HepG2 (cell line): Measurements from ENCODE around the gene CRYM. TPM values are rescaled to one million over a fixed set of nuclear protein-coding genes. Genes with fewer than 3 reads are reported as not detected.

Source experiments
- GZF1 ChIP-seq: sonication (generic); formaldehyde crosslinking; IDR thresholded peaks from 2 replicates; pipeline ENCODE4 v1.5.1; 2020; ENCODE audit warnings: mild to moderate bottlenecking, missing genetic modification reagents
- HDAC2 ChIP-seq: sonication (generic); formaldehyde crosslinking; IDR thresholded peaks from 2 replicates; pipeline ENCODE4 v1.4.0; 2020; ENCODE audit warnings: missing genetic modification reagents
- HMG20A ChIP-seq: IDR thresholded peaks from 2 replicates; pipeline ENCODE4 v1.6.1; 2016; ENCODE audit warnings: borderline replicate concordance
- HNRNPUL1 ChIP-seq: fragments of 200-400 bp; formaldehyde crosslinking; IDR thresholded peaks from 2 replicates; pipeline ENCODE4 v1.6.1; 2017; ENCODE audit warnings: low read depth, mild to moderate bottlenecking, low read length, moderate library complexity
- JDP2 ChIP-seq: sonication (generic); formaldehyde crosslinking; IDR thresholded peaks from 2 replicates; pipeline ENCODE4 v1.8.1; 2022; ENCODE audit warnings: missing genetic modification reagents, borderline replicate concordance
- KLF11 ChIP-seq: IDR thresholded peaks from 2 replicates; pipeline ENCODE4 v1.6.1; 2016; ENCODE audit warnings: missing compliant biosample characterization
- POGK ChIP-seq: sonication (generic); formaldehyde crosslinking; conservative IDR thresholded peaks from 2 replicates; pipeline ENCODE4 v1.8.0; 2022; ENCODE audit warnings: mild to moderate bottlenecking, moderate library complexity, missing genetic modification reagents
- RFX1 ChIP-seq: fragments of 450-650 bp; IDR thresholded peaks from 2 replicates; pipeline ENCODE4 v1.6.1; 2017
- SPEN ChIP-seq: sonication (generic); formaldehyde crosslinking; IDR thresholded peaks from 2 replicates; pipeline ENCODE4 v1.5.1; 2020; ENCODE audit warnings: low read depth, mild to moderate bottlenecking, missing genetic modification reagents
- SRSF1 ChIP-seq: fragments of 200-400 bp; formaldehyde crosslinking; optimal IDR thresholded peaks from 2 replicates; pipeline ENCODE3; 2017; ENCODE audit warnings: mild to moderate bottlenecking, low read depth, low read length, moderate library complexity
- ZBTB46 ChIP-seq: sonication (generic); formaldehyde crosslinking; IDR thresholded peaks from 2 replicates; pipeline ENCODE4 v1.4.0; 2020; ENCODE audit warnings: mild to moderate bottlenecking, missing genetic modification reagents, borderline replicate concordance
- ZHX2 ChIP-seq, 2 experiments: sonication (generic) in 1 of 2; formaldehyde crosslinking in 1 of 2; IDR thresholded peaks; 2 replicates each; pipeline versions ENCODE4 v1.6.1 to v1.9.0; 2014 to 2022; ENCODE audit warnings: antibody characterized with exemption in 1 of 2, borderline replicate concordance in 1 of 2, inconsistent platforms in 1 of 2, low read depth in 1 of 2, missing genetic modification reagents in 1 of 2
- ZNF10 ChIP-seq: sonication (generic); formaldehyde crosslinking; IDR thresholded peaks from 2 replicates; pipeline ENCODE4 v1.4.0; 2020; ENCODE audit warnings: mild to moderate bottlenecking, low read depth, missing genetic modification reagents, borderline replicate concordance
- ZNF263 ChIP-seq: sonication (generic); formaldehyde crosslinking; IDR thresholded peaks from 2 replicates; pipeline ENCODE4 v1.4.0; 2020; ENCODE audit warnings: missing genetic modification reagents
- ZNF33B ChIP-seq: sonication (generic); formaldehyde crosslinking; IDR thresholded peaks from 2 replicates; pipeline ENCODE4 v1.5.1; 2020; ENCODE audit warnings: mild to moderate bottlenecking, missing genetic modification reagents
- ZNF432 ChIP-seq: sonication (generic); formaldehyde crosslinking; IDR thresholded peaks from 2 replicates; pipeline ENCODE4 v1.5.0; 2020; ENCODE audit warnings: missing genetic modification reagents, mild to moderate bottlenecking, borderline replicate concordance
- ZNF577 ChIP-seq: sonication (generic); formaldehyde crosslinking; IDR thresholded peaks from 2 replicates; pipeline ENCODE4 v1.4.0; 2020; ENCODE audit warnings: mild to moderate bottlenecking, low read depth, missing genetic modification reagents, borderline replicate concordance
- ZNF710 ChIP-seq: sonication (generic); formaldehyde crosslinking; IDR thresholded peaks from 2 replicates; pipeline ENCODE4 v1.5.0; 2020; ENCODE audit warnings: mild to moderate bottlenecking, missing genetic modification reagents, borderline replicate concordance
- ZNF790 ChIP-seq: sonication (generic); formaldehyde crosslinking; IDR thresholded peaks from 2 replicates; pipeline ENCODE4 v1.8.0; 2022; ENCODE audit warnings: missing genetic modification reagents, mild to moderate bottlenecking, borderline replicate concordance
- polyA plus RNA-seq, 8 experiments: library from polyadenylated mRNA; depleted of rRNA in 3 of 8; stranded (reverse) in 7 of 8; unstranded in 1 of 8; fragments of >200 nt; fragmentation: Illumina TruSeq in 4 of 8; extraction: Trizol in 4 of 8; gene quantifications; 2 replicates each; pipeline versions ENCODE4 v1.2.1 to v1.2.3, GENCODE V29; 2011 to 2016; ENCODE audit warnings: low read depth in 4 of 8, missing spikeins in 1 of 8, mixed read lengths in 1 of 8; ENCODE audit not compliant: insufficient read depth in 1 of 8
- total RNA-seq, 5 experiments: library from RNA; depleted of rRNA; stranded (reverse); fragments of >200 nt; fragmentation: Illumina TruSeq; extraction: Trizol; gene quantifications; 2 replicates each; pipeline ENCODE4 v1.2.3, GENCODE V29; 2016; ENCODE audit warnings: low read depth in 1 of 5

Gene CRYM
- total and polyA plus RNA-seq, 2 of the 13 experiments (the other 11 are each of a cell fraction or from before 2014, with no cell fraction given): 1.9 to 2.2 TPM

GRCh38 chr16:21301895-21302291 lies 23.8 kb upstream of the CRYM start (continued):
- TF ChIP-seq ZHX2 (IDR thresholded peaks at IDR 0.05; ENCODE audit: low read depth) (no peak), ZHX2 (CRISPR knock-in tag; IDR thresholded peaks at IDR 0.05; ENCODE audit: borderline replicate concordance) (no peak), HNRNPUL1 (no peak), KLF11 (CRISPR knock-in tag) (no peak), POGK (CRISPR knock-in tag) (peak; percentile 3; the same call in 1 of the 2 replicates), ZBTB46 (CRISPR knock-in tag) (0 out of 2 replicates have a peak, but pooled peaks have one; percentile 2), ZNF710 (CRISPR knock-in tag) (0 out of 2 replicates have a peak, but pooled peaks have one; percentile 2), ZNF33B (no peak), GZF1 (CRISPR knock-in tag) (no peak), SRSF1 (no peak), RFX1 (no peak), ZNF432 (CRISPR knock-in tag) (no peak), ZNF577 (no peak), HDAC2 (no peak), HMG20A (CRISPR knock-in tag) (no peak), ZNF790 (CRISPR knock-in tag) (0 out of 2 replicates have a peak, but pooled peaks have one; percentile 30), JDP2 (CRISPR knock-in tag) (no peak), ZNF10 (CRISPR knock-in tag) (no peak), ZNF263 (CRISPR knock-in tag) (no peak; the same call in 1 of the 2 replicates), SPEN (CRISPR knock-in tag) (no peak)
